Measurements from ENCODE around the gene CPM. TPM values are rescaled to one million over a fixed set of nuclear protein-coding genes. Genes with fewer than 3 reads are reported as not detected.

Gene CPM
- polyA plus RNA-seq, 4 donors, result 0.45 to 11.6 (median 4.5) TPM

DNA sequence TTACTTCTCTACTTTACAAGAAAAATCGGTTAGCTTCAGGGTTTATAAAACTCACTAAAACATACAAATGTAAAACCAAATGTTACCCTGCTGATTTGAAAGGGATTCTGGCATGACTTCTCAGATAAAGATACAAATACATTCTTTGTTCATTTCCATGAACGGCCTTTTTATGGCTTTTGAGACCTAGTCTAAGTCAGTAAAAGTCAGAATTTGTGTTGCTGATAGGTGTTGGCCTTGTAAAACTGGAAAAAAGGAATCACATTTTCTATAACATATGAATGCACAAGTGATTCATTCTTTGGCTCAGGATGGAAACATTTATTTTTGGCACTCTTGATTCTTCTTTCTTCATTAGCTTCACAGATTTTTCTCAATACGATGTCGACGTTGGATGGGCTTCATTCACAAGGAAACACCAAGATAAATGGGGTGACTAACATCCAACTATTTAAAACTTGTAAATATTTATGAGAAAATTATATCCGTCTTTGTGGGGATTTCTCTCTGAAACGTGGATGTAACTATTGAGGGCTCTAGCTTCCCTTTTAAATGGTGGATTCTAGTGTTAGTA lies 27.0 kb upstream of the CPM start:
- DNase-seq (no peak), FAIRE-seq (no peak)
- H3K9me3 ChIP-seq (ENCODE audit: control insufficient read depth in 2 of 2, insufficient read depth in 1 of 2, low read depth in 1 of 2, low read length in 1 of 2), result peaks cover 0 to 18% of the 10 kb centered on the region in 2 donors
- no peak overlapping the region for H3K4me3 ChIP-seq (ENCODE audit: low read depth in 1 of 3, low read length in 3 of 3)
- H3K4me1 ChIP-seq (ENCODE audit: control insufficient read depth in 3 of 3, insufficient read depth in 2 of 3, low read depth in 1 of 3, low read length in 2 of 3), result peaks cover 0 to 37% (median 0%) of the 10 kb centered on the region in 3 donors
- no peak overlapping the region for H3K27ac ChIP-seq (ENCODE audit: low read depth in 1 of 3, low read length in 2 of 3)
- no peaks in the 10 kb centered on the region for H3K36me3 ChIP-seq (ENCODE audit: control insufficient read depth in 3 of 3, insufficient read depth in 2 of 3, low read depth in 1 of 3, low read length in 3 of 3)
- WGBS, 3 donors, result 52 to 69% (median 69%) methylated on average over 7 of the region's 7 CpGs
- H3K27me3 ChIP-seq (ENCODE audit: control insufficient read depth in 3 of 3, insufficient read depth in 3 of 3, low read length in 3 of 3), result no peaks in the 10 kb centered on the region

GRCh38 chr12:68959143-68959858 lies 26.3 kb upstream of the CPM start:
- WGBS, 3 donors, result 72 to 76% (median 74%) methylated on average over 4 of the region's 4 CpGs
- FAIRE-seq, result no peak
- peaks cover 0 to 32% (median 0%) of the 10 kb centered on the region in 3 donors for H3K4me1 ChIP-seq (ENCODE audit: control insufficient read depth in 3 of 3, insufficient read depth in 2 of 3, low read depth in 1 of 3, low read length in 2 of 3)
- H3K27me3 ChIP-seq (ENCODE audit: control insufficient read depth in 3 of 3, insufficient read depth in 3 of 3, low read length in 3 of 3), result no peaks in the 10 kb centered on the region
- H3K36me3 ChIP-seq (ENCODE audit: control insufficient read depth in 3 of 3, insufficient read depth in 2 of 3, low read depth in 1 of 3, low read length in 3 of 3), result no peaks in the 10 kb centered on the region
- H3K4me3 ChIP-seq (ENCODE audit: low read depth in 1 of 3, low read length in 3 of 3), result no peak overlapping the region
- no peak overlapping the region for H3K27ac ChIP-seq (ENCODE audit: low read depth in 1 of 3, low read length in 2 of 3)
- peaks cover 0 to 13% of the 10 kb centered on the region in 2 donors for H3K9me3 ChIP-seq (ENCODE audit: control insufficient read depth in 2 of 2, insufficient read depth in 1 of 2, low read depth in 1 of 2, low read length in 1 of 2)
- DNase-seq, result no peak

DNA sequence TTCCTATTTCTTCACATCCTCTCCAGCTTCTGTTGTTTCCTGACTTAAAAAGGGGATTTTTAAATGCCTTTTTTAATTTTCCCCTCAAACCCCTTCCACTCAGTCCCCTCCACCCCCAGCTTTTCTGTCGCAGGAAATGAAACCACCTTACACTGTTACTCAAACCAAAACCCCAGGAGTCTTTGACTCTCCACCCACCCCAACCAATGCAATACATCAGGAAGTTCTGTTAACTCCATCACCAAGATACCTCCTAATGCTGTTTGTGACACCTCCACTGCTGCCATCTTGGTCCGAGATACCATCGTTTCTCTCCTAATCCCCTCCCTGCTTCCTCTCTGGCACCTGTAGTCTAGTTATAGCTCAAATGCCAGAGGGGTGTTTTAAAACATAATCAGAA lies 25.4 kb upstream of the CPM start:
- no peaks in the 10 kb centered on the region for H3K27me3 ChIP-seq (ENCODE audit: control insufficient read depth in 3 of 3, insufficient read depth in 3 of 3, low read length in 3 of 3)
- H3K4me3 ChIP-seq (ENCODE audit: low read depth in 1 of 3, low read length in 3 of 3), result no peak overlapping the region
- H3K27ac ChIP-seq (ENCODE audit: low read depth in 1 of 3, low read length in 2 of 3), result no peak overlapping the region
- DNase-seq, result no peak
- H3K4me1 ChIP-seq (ENCODE audit: control insufficient read depth in 3 of 3, insufficient read depth in 2 of 3, low read depth in 1 of 3, low read length in 2 of 3), result peaks cover 0 to 23% (median 0%) of the 10 kb centered on the region in 3 donors
- 74 to 80% (median 76%) methylated on average over 3 of the region's 3 CpGs for WGBS, 3 donors
- no peak for FAIRE-seq
- peaks cover 0 to 13% of the 10 kb centered on the region in 2 donors for H3K9me3 ChIP-seq (ENCODE audit: control insufficient read depth in 2 of 2, insufficient read depth in 1 of 2, low read depth in 1 of 2, low read length in 1 of 2)
- no peaks in the 10 kb centered on the region for H3K36me3 ChIP-seq (ENCODE audit: control insufficient read depth in 3 of 3, insufficient read depth in 2 of 3, low read depth in 1 of 3, low read length in 3 of 3)

DNA sequence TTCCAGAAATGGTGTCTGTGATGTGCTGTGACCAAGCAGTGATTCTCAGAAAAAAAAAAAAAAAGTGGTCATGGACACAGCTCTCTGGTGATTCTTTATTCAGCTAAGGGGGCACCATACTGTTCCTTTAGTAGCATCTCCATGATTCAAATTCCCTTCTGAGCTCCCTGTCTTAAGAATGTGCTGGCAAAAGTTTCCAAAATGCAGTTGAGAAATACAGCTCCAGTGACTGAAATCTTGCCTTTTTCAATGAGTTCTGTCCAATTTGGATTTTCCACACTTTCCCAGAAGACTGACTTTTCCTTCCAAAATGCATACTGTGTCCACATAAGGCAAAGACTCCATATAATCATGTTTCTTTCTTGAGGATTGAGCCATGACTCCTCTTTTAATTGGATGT lies 24.3 kb upstream of the CPM start:
- FAIRE-seq (no peak), DNase-seq (no peak)
- peaks cover 0 to 14% (median 0%) of the 10 kb centered on the region in 3 donors for H3K4me1 ChIP-seq (ENCODE audit: control insufficient read depth in 3 of 3, insufficient read depth in 2 of 3, low read depth in 1 of 3, low read length in 2 of 3)
- no peaks in the 10 kb centered on the region for H3K36me3 ChIP-seq (ENCODE audit: control insufficient read depth in 3 of 3, insufficient read depth in 2 of 3, low read depth in 1 of 3, low read length in 3 of 3)
- H3K27me3 ChIP-seq (ENCODE audit: control insufficient read depth in 3 of 3, insufficient read depth in 3 of 3, low read length in 3 of 3), result no peaks in the 10 kb centered on the region
- H3K4me3 ChIP-seq (ENCODE audit: low read depth in 1 of 3, low read length in 3 of 3), result no peak overlapping the region
- H3K27ac ChIP-seq (ENCODE audit: low read depth in 1 of 3, low read length in 2 of 3), result no peak overlapping the region
- H3K9me3 ChIP-seq (ENCODE audit: control insufficient read depth in 2 of 2, insufficient read depth in 1 of 2, low read depth in 1 of 2, low read length in 1 of 2), result peaks cover 0 to 13% of the 10 kb centered on the region in 2 donors

GRCh38 chr12:68956466-68956865 lies 23.5 kb upstream of the CPM start:
- no peaks in the 10 kb centered on the region for H3K36me3 ChIP-seq (ENCODE audit: control insufficient read depth in 3 of 3, insufficient read depth in 2 of 3, low read depth in 1 of 3, low read length in 3 of 3)
- no peak for DNase-seq
- H3K4me3 ChIP-seq (ENCODE audit: low read depth in 1 of 3, low read length in 3 of 3), result no peak overlapping the region
- no peak overlapping the region for H3K27ac ChIP-seq (ENCODE audit: low read depth in 1 of 3, low read length in 2 of 3)
- peaks cover 0 to 19% (median 6%) of the 10 kb centered on the region in 3 donors for H3K4me1 ChIP-seq (ENCODE audit: control insufficient read depth in 3 of 3, insufficient read depth in 2 of 3, low read depth in 1 of 3, low read length in 2 of 3)
- no peaks in the 10 kb centered on the region for H3K27me3 ChIP-seq (ENCODE audit: control insufficient read depth in 3 of 3, insufficient read depth in 3 of 3, low read length in 3 of 3)
- WGBS, 3 donors, result 79 to 87% (median 85%) methylated on average over 4 of the region's 4 CpGs
- FAIRE-seq, result no peak
- peaks cover 0 to 13% of the 10 kb centered on the region in 2 donors for H3K9me3 ChIP-seq (ENCODE audit: control insufficient read depth in 2 of 2, insufficient read depth in 1 of 2, low read depth in 1 of 2, low read length in 1 of 2)

GRCh38 chr12:68954811-68955210 lies 21.8 kb upstream of the CPM start:
- WGBS, 3 donors, result 91 to 93% (median 91%) methylated on average over 7 of the region's 7 CpGs
- no peaks in the 10 kb centered on the region for H3K27me3 ChIP-seq (ENCODE audit: control insufficient read depth in 3 of 3, insufficient read depth in 3 of 3, low read length in 3 of 3)
- FAIRE-seq (no peak), DNase-seq (no peak)
- H3K4me1 ChIP-seq (ENCODE audit: control insufficient read depth in 3 of 3, insufficient read depth in 2 of 3, low read depth in 1 of 3, low read length in 2 of 3), result peaks cover 0 to 21% (median 7%) of the 10 kb centered on the region in 3 donors
- H3K4me3 ChIP-seq (ENCODE audit: low read depth in 1 of 3, low read length in 3 of 3), result no peak overlapping the region
- no peaks in the 10 kb centered on the region for H3K36me3 ChIP-seq (ENCODE audit: control insufficient read depth in 3 of 3, insufficient read depth in 2 of 3, low read depth in 1 of 3, low read length in 3 of 3)
- no peak overlapping the region for H3K27ac ChIP-seq (ENCODE audit: low read depth in 1 of 3, low read length in 2 of 3)
- H3K9me3 ChIP-seq (ENCODE audit: control insufficient read depth in 2 of 2, insufficient read depth in 1 of 2, low read depth in 1 of 2, low read length in 1 of 2), result peaks cover 0 to 13% of the 10 kb centered on the region in 2 donors

DNA sequence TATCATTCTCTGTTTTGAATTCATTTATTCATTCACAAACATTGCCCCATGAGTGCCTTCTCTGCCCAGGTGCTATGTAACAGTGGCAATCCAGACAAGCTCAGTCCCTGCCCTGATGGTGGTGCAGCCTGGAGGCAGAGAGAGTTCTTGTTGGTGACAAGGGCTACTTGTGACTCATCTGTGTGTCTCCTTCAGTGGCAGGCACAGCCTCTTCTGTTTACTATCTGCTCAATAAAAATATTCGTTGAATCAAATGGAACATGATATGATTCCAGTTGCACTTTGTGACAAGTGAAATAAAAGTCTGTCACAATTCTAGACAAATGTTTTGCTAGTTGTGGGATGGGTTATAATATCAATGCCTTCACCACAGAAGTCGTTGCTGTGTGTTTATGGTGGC lies 20.6 kb upstream of the CPM start:
- Histone ChIP-seq H3K27me3 (ENCODE audit: control insufficient read depth in 3 of 3, insufficient read depth in 3 of 3, low read length in 3 of 3) (no peaks in the 10 kb centered on the region), H3K36me3 (ENCODE audit: control insufficient read depth in 3 of 3, insufficient read depth in 2 of 3, low read depth in 1 of 3, low read length in 3 of 3) (no peaks in the 10 kb centered on the region), H3K4me3 (ENCODE audit: low read depth in 1 of 3, low read length in 3 of 3) (no peak overlapping the region), H3K4me1 (ENCODE audit: control insufficient read depth in 3 of 3, insufficient read depth in 2 of 3, low read depth in 1 of 3, low read length in 2 of 3) (peaks cover 0 to 19% (median 7%) of the 10 kb centered on the region in 3 donors), H3K9me3 (ENCODE audit: control insufficient read depth in 2 of 2, insufficient read depth in 1 of 2, low read depth in 1 of 2, low read length in 1 of 2) (peaks cover 0 to 13% of the 10 kb centered on the region in 2 donors), H3K27ac (ENCODE audit: low read depth in 1 of 3, low read length in 2 of 3) (no peak overlapping the region)
- no peak for FAIRE-seq
- WGBS, 3 donors, result 31 to 55% (median 34%) methylated on average over 2 of the region's 2 CpGs
- no peak for DNase-seq

DNA sequence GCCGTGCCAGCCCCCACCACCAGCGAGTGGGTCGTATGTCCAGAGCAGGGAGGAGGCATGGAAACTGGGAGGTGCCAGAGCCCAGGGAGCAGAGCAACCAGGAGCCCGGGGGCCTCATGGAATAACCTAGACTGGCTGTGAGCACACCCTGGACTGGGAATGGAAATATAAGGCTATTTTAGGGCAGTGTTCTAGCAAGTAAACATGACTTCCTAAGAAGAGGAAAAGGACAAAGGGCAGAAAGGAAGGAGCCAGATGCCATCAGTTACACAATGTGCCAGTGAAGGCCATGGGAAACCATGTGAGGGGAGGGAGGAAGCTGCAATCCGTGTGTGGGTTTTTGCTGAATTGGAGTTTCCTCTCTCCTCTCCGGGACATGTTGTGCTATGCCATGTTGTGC lies 18.7 kb upstream of the CPM start:
- FAIRE-seq (no peak), DNase-seq (peak; percentile 52 to 82)
- peak overlapping the region in 1 of 3 donors; percentile 63 for H3K27ac ChIP-seq (ENCODE audit: low read depth in 1 of 3, low read length in 2 of 3)
- H3K4me3 ChIP-seq (ENCODE audit: low read depth in 1 of 3, low read length in 3 of 3), result no peak overlapping the region
- peaks cover 0 to 19% (median 7%) of the 10 kb centered on the region in 3 donors for H3K4me1 ChIP-seq (ENCODE audit: control insufficient read depth in 3 of 3, insufficient read depth in 2 of 3, low read depth in 1 of 3, low read length in 2 of 3)
- H3K9me3 ChIP-seq (ENCODE audit: control insufficient read depth in 2 of 2, insufficient read depth in 1 of 2, low read depth in 1 of 2, low read length in 1 of 2), result peaks cover 0 to 13% of the 10 kb centered on the region in 2 donors
- H3K36me3 ChIP-seq (ENCODE audit: control insufficient read depth in 3 of 3, insufficient read depth in 2 of 3, low read depth in 1 of 3, low read length in 3 of 3), result no peaks in the 10 kb centered on the region
- WGBS, 3 donors, result 54 to 58% (median 57%) methylated on average over 6 of the region's 6 CpGs
- H3K27me3 ChIP-seq (ENCODE audit: control insufficient read depth in 3 of 3, insufficient read depth in 3 of 3, low read length in 3 of 3), result no peaks in the 10 kb centered on the region

All from small intestine (tissue), 7 donors.